ENCODE measurements around the gene SLC41A3.
"Not testable (repeated sequence)": the region's sequence is repeated elsewhere in the genome, so short reads cannot be mapped to it uniquely, and the experiment has no call there.

The SLC41A3 gene

GRCh38 chr3:125960456-125961288 is 123.3 kb downstream of the SLC41A3 start:
- in situ Hi-C loops (cut with MboI; ENCODE audit: low sequenced_read_pairs), result no loop called here

DNA sequence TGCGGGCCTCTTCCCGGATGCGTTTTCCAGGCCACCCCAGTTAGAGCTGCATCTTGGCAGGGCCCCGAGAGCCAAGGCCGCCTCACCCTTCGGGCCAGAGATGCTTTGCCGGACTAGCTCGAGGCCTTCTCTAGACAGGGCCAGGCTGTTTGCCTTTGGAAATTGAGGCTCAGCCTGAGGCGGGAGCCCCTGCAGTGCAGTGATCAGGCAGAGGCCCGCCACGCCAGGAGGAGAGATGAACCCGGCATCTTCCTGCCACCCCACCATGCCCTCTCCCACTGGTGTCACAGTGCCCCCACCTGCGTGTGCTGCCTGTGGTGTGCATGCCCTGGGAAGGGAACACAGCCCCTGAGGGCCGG is 123.9 kb downstream of the SLC41A3 start:
- in situ Hi-C loops (cut with MboI; ENCODE audit: low sequenced_read_pairs), result no loop called here

GRCh38 chr3:125959317-125960065 is 124.4 kb downstream of the SLC41A3 start:
- in situ Hi-C loops (cut with MboI; ENCODE audit: low sequenced_read_pairs), result no loop called here

GRCh38 chr3:125958511-125959316 is 125.2 kb downstream of the SLC41A3 start:
- in situ Hi-C loops (cut with MboI; ENCODE audit: low sequenced_read_pairs), result no loop called here

GRCh38 chr3:125957674-125958510 is 126.0 kb downstream of the SLC41A3 start:
- in situ Hi-C loops (cut with MboI; ENCODE audit: low sequenced_read_pairs), result no loop called here

- in situ Hi-C loops (cut with MboI; ENCODE audit: low sequenced_read_pairs), result not testable (repeated sequence)
These were observed 126.9 kb downstream of the SLC41A3 start for GRCh38 chr3:125957020-125957419.
